HepG2 (cell line): Measurements from ENCODE around the gene DBNDD2. TPM values are rescaled to one million over a fixed set of nuclear protein-coding genes. Genes with fewer than 3 reads are reported as not detected.

Source experiments
- HOXA7 ChIP-seq: sonication (generic); formaldehyde crosslinking; IDR thresholded peaks from 2 replicates; pipeline ENCODE4 v1.8.1; 2022; ENCODE audit warnings: mild to moderate bottlenecking, missing genetic modification reagents, moderate library complexity
- ZNF34 ChIP-seq: sonication (generic); formaldehyde crosslinking; IDR thresholded peaks from 2 replicates; pipeline ENCODE4 v1.4.0; 2020; ENCODE audit warnings: mild to moderate bottlenecking, missing genetic modification reagents, borderline replicate concordance
- ZNF777 ChIP-seq: sonication (generic); formaldehyde crosslinking; IDR thresholded peaks from 2 replicates; pipeline ENCODE4 v1.4.0; 2020; ENCODE audit warnings: missing genetic modification reagents
- polyA plus RNA-seq, 8 experiments: library from polyadenylated mRNA; depleted of rRNA in 3 of 8; stranded (reverse) in 7 of 8; unstranded in 1 of 8; fragments of >200 nt; fragmentation: Illumina TruSeq in 4 of 8; extraction: Trizol in 4 of 8; gene quantifications; 2 replicates each; pipeline versions ENCODE4 v1.2.1 to v1.2.3, GENCODE V29; 2011 to 2016; ENCODE audit warnings: low read depth in 4 of 8, missing spikeins in 1 of 8, mixed read lengths in 1 of 8; ENCODE audit not compliant: insufficient read depth in 1 of 8
- total RNA-seq, 5 experiments: library from RNA; depleted of rRNA; stranded (reverse); fragments of >200 nt; fragmentation: Illumina TruSeq; extraction: Trizol; gene quantifications; 2 replicates each; pipeline ENCODE4 v1.2.3, GENCODE V29; 2016; ENCODE audit warnings: low read depth in 1 of 5
- TF ChIP-seq, protein P1 (sequence below): sonication (generic); formaldehyde crosslinking; IDR thresholded peaks from 2 replicates; pipeline ENCODE4 v1.8.0; 2022; ENCODE audit warnings: mild to moderate bottlenecking, missing genetic modification reagents, moderate library complexity
- TF ChIP-seq, protein P2 (sequence below), 2 experiments: fragments of 450-650 bp in 1 of 2; sonication (generic) in 1 of 2; formaldehyde crosslinking; IDR thresholded peaks; 2 replicates each; pipeline versions ENCODE4 v1.5.0 to v1.8.0; 2020 to 2022; ENCODE audit warnings: mild to moderate bottlenecking in 1 of 2, missing genetic modification reagents in 1 of 2
- TF ChIP-seq, protein P3 (sequence below): sonication (generic); formaldehyde crosslinking; IDR thresholded peaks from 2 replicates; pipeline ENCODE4 v1.5.0; 2020; ENCODE audit warnings: mild to moderate bottlenecking, missing genetic modification reagents, borderline replicate concordance
- TF ChIP-seq, protein P4 (sequence below): sonication (generic); formaldehyde crosslinking; IDR thresholded peaks from 2 replicates; pipeline ENCODE4 v1.5.1; 2020; ENCODE audit warnings: missing genetic modification reagents, mild to moderate bottlenecking, borderline replicate concordance
- TF ChIP-seq, protein P5 (sequence below): sonication (generic); formaldehyde crosslinking; conservative IDR thresholded peaks from 2 replicates; pipeline ENCODE4 v1.5.0; 2020; ENCODE audit warnings: missing genetic modification reagents
- TF ChIP-seq, protein P6 (sequence below): sonication (generic); formaldehyde crosslinking; IDR thresholded peaks from 2 replicates; pipeline ENCODE4 v1.4.0; 2020; ENCODE audit warnings: missing genetic modification reagents

The DBNDD2 gene
- total and polyA plus RNA-seq, 2 of the 13 experiments (the other 11 are each of a cell fraction or from before 2014, with no cell fraction given): 16.7 to 47.6 TPM

DNA sequence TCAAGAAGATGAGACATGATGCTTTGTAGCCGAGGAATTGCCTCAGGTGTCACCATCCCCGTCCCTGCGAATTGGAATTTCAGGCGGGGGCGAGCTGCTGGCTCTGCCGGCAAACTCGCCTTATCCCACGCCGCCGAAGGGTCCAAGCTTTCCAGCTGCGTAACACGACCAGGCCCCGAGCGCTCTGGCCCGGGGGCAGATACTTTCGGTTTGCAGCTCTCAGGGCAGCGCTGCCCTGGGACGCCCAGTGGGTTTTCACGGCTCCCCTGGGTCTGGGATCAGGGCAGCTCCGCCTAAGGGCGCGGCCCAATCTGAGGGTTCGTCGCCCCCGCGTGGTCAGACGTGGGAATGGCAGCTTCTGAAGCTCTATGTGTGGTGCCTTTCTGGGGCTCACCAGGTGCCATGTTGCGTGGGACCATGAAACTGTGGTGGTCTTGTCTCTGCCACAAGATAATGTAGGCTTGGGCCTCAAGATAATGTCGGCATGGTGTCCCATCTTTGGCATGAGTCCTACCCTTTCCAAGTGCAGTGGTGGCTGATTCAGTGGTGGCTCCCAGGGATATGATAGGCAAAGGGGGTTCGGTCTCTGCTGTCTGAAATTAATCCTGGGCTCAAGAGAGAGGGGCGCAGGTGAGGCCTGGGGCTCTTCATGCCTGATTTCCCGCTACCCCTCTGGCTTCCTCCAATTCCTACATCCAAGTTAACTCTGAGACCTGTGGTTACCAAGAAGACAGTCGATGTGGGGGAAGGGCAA lies 28.8 kb downstream of the DBNDD2 start (continued):
- TF ChIP-seq, protein P1, sequence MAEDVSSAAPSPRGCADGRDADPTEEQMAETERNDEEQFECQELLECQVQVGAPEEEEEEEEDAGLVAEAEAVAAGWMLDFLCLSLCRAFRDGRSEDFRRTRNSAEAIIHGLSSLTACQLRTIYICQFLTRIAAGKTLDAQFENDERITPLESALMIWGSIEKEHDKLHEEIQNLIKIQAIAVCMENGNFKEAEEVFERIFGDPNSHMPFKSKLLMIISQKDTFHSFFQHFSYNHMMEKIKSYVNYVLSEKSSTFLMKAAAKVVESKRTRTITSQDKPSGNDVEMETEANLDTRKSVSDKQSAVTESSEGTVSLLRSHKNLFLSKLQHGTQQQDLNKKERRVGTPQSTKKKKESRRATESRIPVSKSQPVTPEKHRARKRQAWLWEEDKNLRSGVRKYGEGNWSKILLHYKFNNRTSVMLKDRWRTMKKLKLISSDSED (CRISPR knock-in tag): no peak
- TF ChIP-seq, protein P2, sequence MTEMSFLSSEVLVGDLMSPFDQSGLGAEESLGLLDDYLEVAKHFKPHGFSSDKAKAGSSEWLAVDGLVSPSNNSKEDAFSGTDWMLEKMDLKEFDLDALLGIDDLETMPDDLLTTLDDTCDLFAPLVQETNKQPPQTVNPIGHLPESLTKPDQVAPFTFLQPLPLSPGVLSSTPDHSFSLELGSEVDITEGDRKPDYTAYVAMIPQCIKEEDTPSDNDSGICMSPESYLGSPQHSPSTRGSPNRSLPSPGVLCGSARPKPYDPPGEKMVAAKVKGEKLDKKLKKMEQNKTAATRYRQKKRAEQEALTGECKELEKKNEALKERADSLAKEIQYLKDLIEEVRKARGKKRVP (CRISPR knock-in tag; IDR thresholded peaks at IDR 0.05): no peak
- TF ChIP-seq, protein P3, sequence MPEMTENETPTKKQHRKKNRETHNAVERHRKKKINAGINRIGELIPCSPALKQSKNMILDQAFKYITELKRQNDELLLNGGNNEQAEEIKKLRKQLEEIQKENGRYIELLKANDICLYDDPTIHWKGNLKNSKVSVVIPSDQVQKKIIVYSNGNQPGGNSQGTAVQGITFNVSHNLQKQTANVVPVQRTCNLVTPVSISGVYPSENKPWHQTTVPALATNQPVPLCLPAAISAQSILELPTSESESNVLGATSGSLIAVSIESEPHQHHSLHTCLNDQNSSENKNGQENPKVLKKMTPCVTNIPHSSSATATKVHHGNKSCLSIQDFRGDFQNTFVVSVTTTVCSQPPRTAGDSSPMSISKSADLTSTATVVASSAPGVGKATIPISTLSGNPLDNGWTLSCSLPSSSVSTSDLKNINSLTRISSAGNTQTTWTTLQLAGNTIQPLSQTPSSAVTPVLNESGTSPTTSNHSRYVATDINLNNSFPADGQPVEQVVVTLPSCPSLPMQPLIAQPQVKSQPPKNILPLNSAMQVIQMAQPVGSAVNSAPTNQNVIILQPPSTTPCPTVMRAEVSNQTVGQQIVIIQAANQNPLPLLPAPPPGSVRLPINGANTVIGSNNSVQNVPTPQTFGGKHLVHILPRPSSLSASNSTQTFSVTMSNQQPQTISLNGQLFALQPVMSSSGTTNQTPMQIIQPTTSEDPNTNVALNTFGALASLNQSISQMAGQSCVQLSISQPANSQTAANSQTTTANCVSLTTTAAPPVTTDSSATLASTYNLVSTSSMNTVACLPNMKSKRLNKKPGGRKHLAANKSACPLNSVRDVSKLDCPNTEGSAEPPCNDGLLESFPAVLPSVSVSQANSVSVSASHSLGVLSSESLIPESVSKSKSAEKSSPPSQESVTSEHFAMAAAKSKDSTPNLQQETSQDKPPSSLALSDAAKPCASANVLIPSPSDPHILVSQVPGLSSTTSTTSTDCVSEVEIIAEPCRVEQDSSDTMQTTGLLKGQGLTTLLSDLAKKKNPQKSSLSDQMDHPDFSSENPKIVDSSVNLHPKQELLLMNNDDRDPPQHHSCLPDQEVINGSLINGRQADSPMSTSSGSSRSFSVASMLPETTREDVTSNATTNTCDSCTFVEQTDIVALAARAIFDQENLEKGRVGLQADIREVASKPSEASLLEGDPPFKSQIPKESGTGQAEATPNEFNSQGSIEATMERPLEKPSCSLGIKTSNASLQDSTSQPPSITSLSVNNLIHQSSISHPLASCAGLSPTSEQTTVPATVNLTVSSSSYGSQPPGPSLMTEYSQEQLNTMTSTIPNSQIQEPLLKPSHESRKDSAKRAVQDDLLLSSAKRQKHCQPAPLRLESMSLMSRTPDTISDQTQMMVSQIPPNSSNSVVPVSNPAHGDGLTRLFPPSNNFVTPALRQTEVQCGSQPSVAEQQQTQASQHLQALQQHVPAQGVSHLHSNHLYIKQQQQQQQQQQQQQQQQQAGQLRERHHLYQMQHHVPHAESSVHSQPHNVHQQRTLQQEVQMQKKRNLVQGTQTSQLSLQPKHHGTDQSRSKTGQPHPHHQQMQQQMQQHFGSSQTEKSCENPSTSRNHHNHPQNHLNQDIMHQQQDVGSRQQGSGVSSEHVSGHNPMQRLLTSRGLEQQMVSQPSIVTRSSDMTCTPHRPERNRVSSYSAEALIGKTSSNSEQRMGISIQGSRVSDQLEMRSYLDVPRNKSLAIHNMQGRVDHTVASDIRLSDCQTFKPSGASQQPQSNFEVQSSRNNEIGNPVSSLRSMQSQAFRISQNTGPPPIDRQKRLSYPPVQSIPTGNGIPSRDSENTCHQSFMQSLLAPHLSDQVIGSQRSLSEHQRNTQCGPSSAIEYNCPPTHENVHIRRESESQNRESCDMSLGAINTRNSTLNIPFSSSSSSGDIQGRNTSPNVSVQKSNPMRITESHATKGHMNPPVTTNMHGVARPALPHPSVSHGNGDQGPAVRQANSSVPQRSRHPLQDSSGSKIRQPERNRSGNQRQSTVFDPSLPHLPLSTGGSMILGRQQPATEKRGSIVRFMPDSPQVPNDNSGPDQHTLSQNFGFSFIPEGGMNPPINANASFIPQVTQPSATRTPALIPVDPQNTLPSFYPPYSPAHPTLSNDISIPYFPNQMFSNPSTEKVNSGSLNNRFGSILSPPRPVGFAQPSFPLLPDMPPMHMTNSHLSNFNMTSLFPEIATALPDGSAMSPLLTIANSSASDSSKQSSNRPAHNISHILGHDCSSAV: no peak
- TF ChIP-seq ZNF777: no peak
- TF ChIP-seq, protein P4, sequence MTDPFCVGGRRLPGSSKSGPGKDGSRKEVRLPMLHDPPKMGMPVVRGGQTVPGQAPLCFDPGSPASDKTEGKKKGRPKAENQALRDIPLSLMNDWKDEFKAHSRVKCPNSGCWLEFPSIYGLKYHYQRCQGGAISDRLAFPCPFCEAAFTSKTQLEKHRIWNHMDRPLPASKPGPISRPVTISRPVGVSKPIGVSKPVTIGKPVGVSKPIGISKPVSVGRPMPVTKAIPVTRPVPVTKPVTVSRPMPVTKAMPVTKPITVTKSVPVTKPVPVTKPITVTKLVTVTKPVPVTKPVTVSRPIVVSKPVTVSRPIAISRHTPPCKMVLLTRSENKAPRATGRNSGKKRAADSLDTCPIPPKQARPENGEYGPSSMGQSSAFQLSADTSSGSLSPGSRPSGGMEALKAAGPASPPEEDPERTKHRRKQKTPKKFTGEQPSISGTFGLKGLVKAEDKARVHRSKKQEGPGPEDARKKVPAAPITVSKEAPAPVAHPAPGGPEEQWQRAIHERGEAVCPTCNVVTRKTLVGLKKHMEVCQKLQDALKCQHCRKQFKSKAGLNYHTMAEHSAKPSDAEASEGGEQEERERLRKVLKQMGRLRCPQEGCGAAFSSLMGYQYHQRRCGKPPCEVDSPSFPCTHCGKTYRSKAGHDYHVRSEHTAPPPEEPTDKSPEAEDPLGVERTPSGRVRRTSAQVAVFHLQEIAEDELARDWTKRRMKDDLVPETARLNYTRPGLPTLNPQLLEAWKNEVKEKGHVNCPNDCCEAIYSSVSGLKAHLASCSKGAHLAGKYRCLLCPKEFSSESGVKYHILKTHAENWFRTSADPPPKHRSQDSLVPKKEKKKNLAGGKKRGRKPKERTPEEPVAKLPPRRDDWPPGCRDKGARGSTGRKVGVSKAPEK (CRISPR knock-in tag): no peak; the same call in 1 of the 2 replicates
- 0 out of 2 replicates have a peak, but pooled peaks have one; percentile 79 for TF ChIP-seq ZNF34 (CRISPR knock-in tag)
- TF ChIP-seq, protein P5, sequence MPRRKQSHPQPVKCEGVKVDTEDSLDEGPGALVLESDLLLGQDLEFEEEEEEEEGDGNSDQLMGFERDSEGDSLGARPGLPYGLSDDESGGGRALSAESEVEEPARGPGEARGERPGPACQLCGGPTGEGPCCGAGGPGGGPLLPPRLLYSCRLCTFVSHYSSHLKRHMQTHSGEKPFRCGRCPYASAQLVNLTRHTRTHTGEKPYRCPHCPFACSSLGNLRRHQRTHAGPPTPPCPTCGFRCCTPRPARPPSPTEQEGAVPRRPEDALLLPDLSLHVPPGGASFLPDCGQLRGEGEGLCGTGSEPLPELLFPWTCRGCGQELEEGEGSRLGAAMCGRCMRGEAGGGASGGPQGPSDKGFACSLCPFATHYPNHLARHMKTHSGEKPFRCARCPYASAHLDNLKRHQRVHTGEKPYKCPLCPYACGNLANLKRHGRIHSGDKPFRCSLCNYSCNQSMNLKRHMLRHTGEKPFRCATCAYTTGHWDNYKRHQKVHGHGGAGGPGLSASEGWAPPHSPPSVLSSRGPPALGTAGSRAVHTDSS: no peak
- TF ChIP-seq, protein P6, sequence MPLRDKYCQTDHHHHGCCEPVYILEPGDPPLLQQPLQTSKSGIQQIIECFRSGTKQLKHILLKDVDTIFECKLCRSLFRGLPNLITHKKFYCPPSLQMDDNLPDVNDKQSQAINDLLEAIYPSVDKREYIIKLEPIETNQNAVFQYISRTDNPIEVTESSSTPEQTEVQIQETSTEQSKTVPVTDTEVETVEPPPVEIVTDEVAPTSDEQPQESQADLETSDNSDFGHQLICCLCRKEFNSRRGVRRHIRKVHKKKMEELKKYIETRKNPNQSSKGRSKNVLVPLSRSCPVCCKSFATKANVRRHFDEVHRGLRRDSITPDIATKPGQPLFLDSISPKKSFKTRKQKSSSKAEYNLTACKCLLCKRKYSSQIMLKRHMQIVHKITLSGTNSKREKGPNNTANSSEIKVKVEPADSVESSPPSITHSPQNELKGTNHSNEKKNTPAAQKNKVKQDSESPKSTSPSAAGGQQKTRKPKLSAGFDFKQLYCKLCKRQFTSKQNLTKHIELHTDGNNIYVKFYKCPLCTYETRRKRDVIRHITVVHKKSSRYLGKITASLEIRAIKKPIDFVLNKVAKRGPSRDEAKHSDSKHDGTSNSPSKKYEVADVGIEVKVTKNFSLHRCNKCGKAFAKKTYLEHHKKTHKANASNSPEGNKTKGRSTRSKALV (CRISPR knock-in tag): peak; percentile 83
- TF ChIP-seq HOXA7: no peak
